C4-2B (cell line): ENCODE data around the gene ZNF160.

Experiments
- ZFX ChIP-seq: fragments of 450-650 bp; IDR thresholded peaks from 2 replicates; pipeline ENCODE4 v1.6.1; 2017
- TF ChIP-seq, protein P1 (sequence below): fragments of 450-650 bp; conservative IDR thresholded peaks from 2 replicates; pipeline ENCODE4 v1.5.1; 2017; ENCODE audit warnings: mild to moderate bottlenecking

GRCh38 chr19:53079313-53079924, 23.8 kb downstream of the ZNF160 start:
- TF ChIP-seq, protein P1, sequence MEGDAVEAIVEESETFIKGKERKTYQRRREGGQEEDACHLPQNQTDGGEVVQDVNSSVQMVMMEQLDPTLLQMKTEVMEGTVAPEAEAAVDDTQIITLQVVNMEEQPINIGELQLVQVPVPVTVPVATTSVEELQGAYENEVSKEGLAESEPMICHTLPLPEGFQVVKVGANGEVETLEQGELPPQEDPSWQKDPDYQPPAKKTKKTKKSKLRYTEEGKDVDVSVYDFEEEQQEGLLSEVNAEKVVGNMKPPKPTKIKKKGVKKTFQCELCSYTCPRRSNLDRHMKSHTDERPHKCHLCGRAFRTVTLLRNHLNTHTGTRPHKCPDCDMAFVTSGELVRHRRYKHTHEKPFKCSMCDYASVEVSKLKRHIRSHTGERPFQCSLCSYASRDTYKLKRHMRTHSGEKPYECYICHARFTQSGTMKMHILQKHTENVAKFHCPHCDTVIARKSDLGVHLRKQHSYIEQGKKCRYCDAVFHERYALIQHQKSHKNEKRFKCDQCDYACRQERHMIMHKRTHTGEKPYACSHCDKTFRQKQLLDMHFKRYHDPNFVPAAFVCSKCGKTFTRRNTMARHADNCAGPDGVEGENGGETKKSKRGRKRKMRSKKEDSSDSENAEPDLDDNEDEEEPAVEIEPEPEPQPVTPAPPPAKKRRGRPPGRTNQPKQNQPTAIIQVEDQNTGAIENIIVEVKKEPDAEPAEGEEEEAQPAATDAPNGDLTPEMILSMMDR = no peak
- TF ChIP-seq ZFX = no peak
